NT2/D1 (cell line): ENCODE results near the gene NT5C1B.

ENCODE experiments used
- DNase-seq: peaks from one replicate; pipeline ENCODE4 v3.0.0-alpha.2; 2011; ENCODE audit warnings: low read depth, low spot score
- H3K27me3 ChIP-seq: 2 replicates; pipeline ENCODE4 v1.6.0; 2011; ENCODE audit warnings: mild to moderate bottlenecking; ENCODE audit not compliant: insufficient read length, insufficient read depth
- H3K36me3 ChIP-seq: 2 replicates; pipeline ENCODE4 v1.6.1; 2011; ENCODE audit warnings: mild to moderate bottlenecking, low read length, mixed read lengths; ENCODE audit not compliant: insufficient read depth, insufficient read length
- H3K4me1 ChIP-seq: 2 replicates; pipeline ENCODE4 v1.5.1; 2011; ENCODE audit not compliant: insufficient read depth, insufficient read length
- H3K4me3 ChIP-seq: 2 replicates; pipeline ENCODE4 v1.5.1; 2011; ENCODE audit warnings: low read depth; ENCODE audit not compliant: insufficient read length
- H3K9ac ChIP-seq: 2 replicates; pipeline ENCODE4 v1.6.0; 2011; ENCODE audit warnings: low read depth; ENCODE audit not compliant: insufficient read length
- H3K9me3 ChIP-seq: 2 replicates; pipeline ENCODE4 v1.5.1; 2011; ENCODE audit warnings: mild to moderate bottlenecking, low read length; ENCODE audit not compliant: insufficient read depth
- SUZ12 ChIP-seq: IDR thresholded peaks from 2 replicates; pipeline ENCODE4 v1.6.1; 2011; ENCODE audit not compliant: insufficient read length, insufficient read depth; ENCODE audit errors: extremely low read depth
- YY1 ChIP-seq: IDR thresholded peaks from 2 replicates; pipeline ENCODE4 v1.6.1; 2011; ENCODE audit not compliant: insufficient read length, insufficient read depth
- ZNF274 ChIP-seq: IDR thresholded peaks from 2 replicates; pipeline ENCODE4 v1.6.1; 2011; ENCODE audit warnings: mild to moderate bottlenecking, low read depth, low read length

The NT5C1B gene

DNA sequence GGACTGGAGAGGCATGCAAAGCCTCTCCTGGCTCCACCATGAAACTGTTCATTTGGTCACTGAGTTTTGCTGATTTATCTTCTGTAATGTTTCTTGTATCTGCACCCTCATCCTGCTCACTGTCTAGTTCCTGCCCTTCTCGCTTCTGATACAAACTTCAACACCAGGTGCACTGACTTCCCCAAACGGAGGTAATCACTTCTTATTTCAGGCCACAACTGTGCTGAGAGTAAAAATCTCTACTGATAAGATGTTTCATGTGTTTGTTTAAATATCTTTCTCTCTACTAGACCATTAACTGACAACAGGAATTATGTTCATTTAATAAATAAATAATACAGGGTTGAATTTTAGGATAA is 10.9 kb upstream of the NT5C1B start:
- Histone ChIP-seq H3K9me3 (no peaks in the 10 kb centered on the region), H3K4me3 (no peak overlapping the region), H3K4me1 (no peaks in the 10 kb centered on the region), H3K27me3 (no peaks in the 10 kb centered on the region), H3K9ac (no peak overlapping the region), H3K36me3 (no peaks in the 10 kb centered on the region)
- no peak for TF ChIP-seq SUZ12
- TF ChIP-seq YY1: no peak
- no peak for TF ChIP-seq ZNF274
- no peak for DNase-seq

GRCh38 chr2:18599509-18600254 is 10.3 kb upstream of the NT5C1B start:
- no peaks in the 10 kb centered on the region for H3K4me1 ChIP-seq
- no peak overlapping the region for H3K4me3 ChIP-seq

DNA sequence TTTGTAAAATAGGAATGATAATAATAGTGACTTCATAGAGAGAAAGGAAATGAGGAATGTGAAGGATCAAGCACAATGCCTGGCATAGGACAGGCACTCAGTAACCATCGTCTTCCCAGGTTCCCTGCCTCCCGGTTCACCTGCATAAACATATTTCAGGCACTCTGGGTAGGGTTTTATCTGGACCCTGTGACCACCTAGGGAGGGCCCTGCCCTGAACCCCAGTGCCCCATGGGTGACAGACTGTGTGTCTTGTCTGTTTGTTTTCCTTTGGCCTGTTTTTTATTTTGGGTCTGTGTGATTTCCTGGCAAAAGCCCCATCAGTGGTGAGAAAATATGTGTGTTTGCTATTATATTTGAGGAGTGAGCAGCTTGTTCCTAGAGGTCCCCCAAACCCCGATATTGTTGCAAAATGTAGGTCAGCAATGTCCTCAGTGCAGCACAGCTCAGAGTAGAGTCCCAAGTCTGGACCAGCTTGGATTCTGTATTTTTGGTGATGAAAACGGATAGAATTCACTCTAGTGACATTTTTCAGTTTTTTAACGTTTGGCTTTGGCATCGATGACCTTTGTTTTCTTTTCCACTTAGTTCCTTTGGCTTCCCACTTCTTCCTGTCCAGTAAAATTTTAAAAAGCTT is 9.6 kb upstream of the NT5C1B start:
- H3K4me1 ChIP-seq: no peaks in the 10 kb centered on the region
- no peaks in the 10 kb centered on the region for H3K36me3 ChIP-seq
- no peak overlapping the region for H3K4me3 ChIP-seq
- no peak overlapping the region for H3K9ac ChIP-seq
- H3K9me3 ChIP-seq: no peaks in the 10 kb centered on the region
- no peaks in the 10 kb centered on the region for H3K27me3 ChIP-seq
- TF ChIP-seq YY1 (no peak), ZNF274 (no peak), SUZ12 (no peak)
- DNase-seq: no peak

More at GRCh38 chr2:18599509-18600254, 10.3 kb upstream of the NT5C1B start:
- TF ChIP-seq SUZ12 (no peak), ZNF274 (no peak), YY1 (no peak)
- no peak for DNase-seq
- no peaks in the 10 kb centered on the region for H3K9me3 ChIP-seq
- no peaks in the 10 kb centered on the region for H3K27me3 ChIP-seq
- H3K36me3 ChIP-seq: no peaks in the 10 kb centered on the region
- no peak overlapping the region for H3K9ac ChIP-seq

GRCh38 chr2:18597618-18598017 is 8.2 kb upstream of the NT5C1B start:
- no peak overlapping the region for H3K4me3 ChIP-seq
- TF ChIP-seq ZNF274: no peak
- TF ChIP-seq YY1: no peak
- no peak for TF ChIP-seq SUZ12
- no peaks in the 10 kb centered on the region for H3K4me1 ChIP-seq
- no peak overlapping the region for H3K9ac ChIP-seq
- DNase-seq: no peak
- H3K9me3 ChIP-seq: no peaks in the 10 kb centered on the region
- H3K27me3 ChIP-seq: no peaks in the 10 kb centered on the region
- H3K36me3 ChIP-seq: no peaks in the 10 kb centered on the region

GRCh38 chr2:18596993-18597392 is 7.6 kb upstream of the NT5C1B start:
- Histone ChIP-seq H3K4me1 (no peaks in the 10 kb centered on the region), H3K27me3 (no peaks in the 10 kb centered on the region), H3K9me3 (no peaks in the 10 kb centered on the region), H3K9ac (no peak overlapping the region), H3K4me3 (no peak overlapping the region), H3K36me3 (no peaks in the 10 kb centered on the region)
- DNase-seq: no peak
- TF ChIP-seq SUZ12: no peak
- no peak for TF ChIP-seq YY1
- no peak for TF ChIP-seq ZNF274

DNA sequence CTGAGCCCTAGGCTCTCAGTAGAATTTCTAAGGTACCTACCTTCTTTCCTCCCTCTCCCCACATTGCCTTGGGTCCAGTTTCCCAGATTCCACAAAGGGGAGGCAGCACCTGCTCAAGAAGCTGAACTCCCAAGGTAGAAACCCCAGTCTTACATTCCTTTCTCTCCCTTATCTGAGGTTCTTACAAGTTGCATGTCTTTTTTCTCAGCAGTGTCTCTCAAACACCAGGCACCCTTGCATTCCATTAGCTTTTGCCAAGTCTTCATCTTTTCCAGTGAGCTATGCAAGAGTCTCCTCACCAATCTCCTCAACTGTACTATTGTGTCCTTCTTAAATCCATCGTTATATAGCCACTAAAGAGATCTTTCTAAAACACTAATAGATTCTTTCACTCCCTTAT is 4.1 kb upstream of the NT5C1B start:
- Histone ChIP-seq H3K9me3 (0 out of 2 replicates have a peak, but pooled peaks cover 3% of the 10 kb centered on the region), H3K4me3 (no peak overlapping the region), H3K36me3 (no peaks in the 10 kb centered on the region), H3K4me1 (no peaks in the 10 kb centered on the region), H3K9ac (no peak overlapping the region), H3K27me3 (no peaks in the 10 kb centered on the region)
- no peak for TF ChIP-seq SUZ12
- TF ChIP-seq ZNF274: no peak
- TF ChIP-seq YY1: no peak
- no peak for DNase-seq

DNA sequence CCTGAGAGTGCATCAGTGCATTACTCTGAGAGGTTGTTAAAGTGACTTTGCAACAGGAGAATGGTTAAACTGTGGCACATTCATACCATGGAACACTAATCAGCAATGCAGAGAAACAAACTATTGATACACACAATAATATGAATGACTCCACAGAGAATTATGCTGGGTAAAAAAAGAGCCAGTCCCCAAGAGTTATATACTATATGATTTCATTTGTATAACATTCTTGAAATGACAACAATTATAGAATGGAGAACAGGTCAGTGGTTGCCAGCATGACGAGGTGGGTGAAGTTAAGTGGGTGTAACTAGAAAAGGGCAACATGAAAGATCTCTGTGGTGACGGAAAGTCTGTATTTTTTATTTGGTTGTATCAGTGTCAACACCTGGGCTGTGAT is 3.0 kb upstream of the NT5C1B start:
- Histone ChIP-seq H3K4me3 (no peak overlapping the region), H3K9ac (no peak overlapping the region), H3K27me3 (no peaks in the 10 kb centered on the region), H3K9me3 (0 out of 2 replicates have a peak, but pooled peaks cover 3% of the 10 kb centered on the region), H3K36me3 (no peaks in the 10 kb centered on the region), H3K4me1 (no peaks in the 10 kb centered on the region)
- DNase-seq: no peak
- no peak for TF ChIP-seq ZNF274
- TF ChIP-seq YY1: no peak
- TF ChIP-seq SUZ12: no peak
